HepG2 (cell line): ENCODE measurements around the gene FKBP8. TPM values are rescaled to one million over a fixed set of nuclear protein-coding genes. Genes with fewer than 3 reads are reported as not detected.

Experiments used
- CEBPG ChIP-seq: IDR thresholded peaks from 2 replicates; pipeline ENCODE4 v1.6.1; 2016
- FOXA3 ChIP-seq: IDR thresholded peaks from 2 replicates; pipeline ENCODE4 v1.6.1; 2016; ENCODE audit warnings: missing genetic modification reagents, missing compliant biosample characterization
- KAT8 ChIP-seq: IDR thresholded peaks from 2 replicates; pipeline ENCODE4 v1.6.1; 2016; ENCODE audit warnings: missing genetic modification reagents, missing compliant biosample characterization
- KDM5B ChIP-seq: sonication (generic); formaldehyde crosslinking; IDR thresholded peaks from 2 replicates; pipeline ENCODE4 v1.4.0; 2020; ENCODE audit warnings: missing genetic modification reagents, mild to moderate bottlenecking, borderline replicate concordance
- MTA3 ChIP-seq: sonication (generic); formaldehyde crosslinking; IDR thresholded peaks from 2 replicates; pipeline ENCODE4 v1.4.0; 2020; ENCODE audit warnings: missing genetic modification reagents
- MTF1 ChIP-seq: sonication (generic); formaldehyde crosslinking; IDR thresholded peaks from 2 replicates; pipeline ENCODE4 v1.5.0; 2020; ENCODE audit warnings: missing genetic modification reagents
- NAIF1 ChIP-seq: sonication (generic); formaldehyde crosslinking; IDR thresholded peaks from 2 replicates; pipeline ENCODE4 v1.5.0; 2020; ENCODE audit warnings: mild to moderate bottlenecking, missing genetic modification reagents, borderline replicate concordance
- PCBP1 ChIP-seq: fragments of 200-400 bp; formaldehyde crosslinking; IDR thresholded peaks from 2 replicates; pipeline ENCODE4 v1.6.1; 2017; ENCODE audit warnings: mild to moderate bottlenecking, low read depth, low read length, borderline replicate concordance
- PHF20 ChIP-seq: sonication (generic); formaldehyde crosslinking; IDR thresholded peaks from 2 replicates; pipeline ENCODE4 v1.5.0; 2020; ENCODE audit warnings: mild to moderate bottlenecking, missing genetic modification reagents
- PHF5A ChIP-seq: IDR thresholded peaks from one replicate; pipeline ENCODE4 v1.6.1; 2018; ENCODE audit warnings: low read depth, missing genetic modification reagents; ENCODE audit not compliant: unreplicated experiment
- SYNCRIP ChIP-seq: fragments of 200-400 bp; formaldehyde crosslinking; IDR thresholded peaks from 2 replicates; pipeline ENCODE4 v1.6.1; 2018; ENCODE audit warnings: mild to moderate bottlenecking, low read depth, low read length; ENCODE audit not compliant: insufficient read depth
- U2AF2 ChIP-seq: fragments of 200-400 bp; formaldehyde crosslinking; IDR thresholded peaks from 2 replicates; pipeline ENCODE4 v1.6.1; 2017; ENCODE audit warnings: low read depth, mild to moderate bottlenecking, low read length
- ZNF180 ChIP-seq: sonication (generic); formaldehyde crosslinking; IDR thresholded peaks from 2 replicates; pipeline ENCODE4 v1.4.0; 2020; ENCODE audit warnings: low read depth, missing genetic modification reagents, borderline replicate concordance
- ZNF256 ChIP-seq: sonication (generic); formaldehyde crosslinking; conservative IDR thresholded peaks from 2 replicates; pipeline ENCODE4 v1.4.0; 2020; ENCODE audit warnings: missing genetic modification reagents
- ZNF260 ChIP-seq: sonication (generic); formaldehyde crosslinking; IDR thresholded peaks from 2 replicates; pipeline ENCODE4 v1.4.0; 2020; ENCODE audit warnings: missing genetic modification reagents, low read depth, mild to moderate bottlenecking, borderline replicate concordance
- ZNF292 ChIP-seq: sonication (generic); formaldehyde crosslinking; IDR thresholded peaks from 2 replicates; pipeline ENCODE4 v1.8.1; 2022; ENCODE audit warnings: mild to moderate bottlenecking, low read depth, missing genetic modification reagents, borderline replicate concordance
- ZNF709 ChIP-seq: sonication (generic); formaldehyde crosslinking; IDR thresholded peaks from 2 replicates; pipeline ENCODE4 v1.5.0; 2020; ENCODE audit warnings: mild to moderate bottlenecking, missing genetic modification reagents
- polyA plus RNA-seq, 8 experiments: library from polyadenylated mRNA; depleted of rRNA in 3 of 8; stranded (reverse) in 7 of 8; unstranded in 1 of 8; fragments of >200 nt; fragmentation: Illumina TruSeq in 4 of 8; extraction: Trizol in 4 of 8; gene quantifications; 2 replicates each; pipeline versions ENCODE4 v1.2.1 to v1.2.3, GENCODE V29; 2011 to 2016; ENCODE audit warnings: low read depth in 4 of 8, missing spikeins in 1 of 8, mixed read lengths in 1 of 8; ENCODE audit not compliant: insufficient read depth in 1 of 8
- total RNA-seq, 5 experiments: library from RNA; depleted of rRNA; stranded (reverse); fragments of >200 nt; fragmentation: Illumina TruSeq; extraction: Trizol; gene quantifications; 2 replicates each; pipeline ENCODE4 v1.2.3, GENCODE V29; 2016; ENCODE audit warnings: low read depth in 1 of 5
- TF ChIP-seq, protein P1 (sequence below): sonication (generic); formaldehyde crosslinking; IDR thresholded peaks from 2 replicates; pipeline ENCODE4 v1.5.0; 2020; ENCODE audit warnings: missing genetic modification reagents
- TF ChIP-seq, protein P2 (sequence below): IDR thresholded peaks from 2 replicates; pipeline ENCODE4 v1.6.1; 2016; ENCODE audit warnings: low read depth, missing genetic modification reagents, missing compliant biosample characterization
- TF ChIP-seq, protein P3 (sequence below): sonication (generic); formaldehyde crosslinking; IDR thresholded peaks from 2 replicates; pipeline ENCODE4 v1.5.0; 2020; ENCODE audit warnings: mild to moderate bottlenecking, low read depth, missing genetic modification reagents, borderline replicate concordance
- TF ChIP-seq, protein P4 (sequence below): sonication (generic); formaldehyde crosslinking; IDR thresholded peaks from 2 replicates; pipeline ENCODE4 v1.4.0; 2020; ENCODE audit warnings: mild to moderate bottlenecking, low read depth, missing genetic modification reagents

FKBP8 gene
- total and polyA plus RNA-seq, 2 of the 13 experiments (the other 11 are each of a cell fraction or from before 2014, with no cell fraction given) = 81.7 to 93.9 TPM

DNA sequence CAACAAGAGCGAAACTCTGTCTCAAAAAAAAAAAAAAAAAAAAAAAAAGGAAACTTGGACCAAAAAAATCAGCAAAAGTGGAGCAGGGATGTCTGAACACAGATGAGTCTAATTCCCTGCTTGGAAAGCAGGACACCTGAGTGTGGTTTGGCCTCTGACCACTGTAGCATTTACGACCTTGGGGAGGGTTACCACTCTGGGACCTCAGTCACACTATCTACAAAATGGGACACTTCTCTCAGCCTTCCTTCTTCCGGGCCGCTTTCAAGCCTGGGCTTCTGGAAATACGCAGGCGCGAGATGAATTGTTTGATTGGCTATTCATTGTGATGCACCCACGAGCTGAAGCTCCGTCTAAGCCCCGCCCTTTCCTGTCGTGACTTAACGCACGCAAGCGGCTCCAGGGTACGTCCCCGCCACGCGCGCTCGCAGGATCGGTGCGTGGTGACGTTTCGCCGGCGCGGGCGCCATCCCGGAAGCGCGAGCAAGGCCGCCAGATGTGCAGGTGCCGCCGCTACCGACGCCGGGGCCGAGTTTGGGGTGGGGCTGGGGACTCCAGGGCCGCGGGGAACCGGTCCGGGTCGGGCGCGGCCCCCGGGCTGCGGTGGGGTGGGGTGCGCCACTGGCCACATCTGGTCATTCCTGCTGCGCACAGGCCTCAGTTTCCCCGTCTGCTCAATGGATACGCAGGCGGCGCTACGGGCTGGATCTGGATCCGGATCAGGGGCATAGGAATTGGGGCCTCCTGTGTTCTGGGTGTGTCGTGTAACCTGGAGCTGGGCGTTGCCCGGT lies 14.2 kb upstream of the FKBP8 start, which contains the start of gene KXD1 (continued):
- TF ChIP-seq, protein P1, sequence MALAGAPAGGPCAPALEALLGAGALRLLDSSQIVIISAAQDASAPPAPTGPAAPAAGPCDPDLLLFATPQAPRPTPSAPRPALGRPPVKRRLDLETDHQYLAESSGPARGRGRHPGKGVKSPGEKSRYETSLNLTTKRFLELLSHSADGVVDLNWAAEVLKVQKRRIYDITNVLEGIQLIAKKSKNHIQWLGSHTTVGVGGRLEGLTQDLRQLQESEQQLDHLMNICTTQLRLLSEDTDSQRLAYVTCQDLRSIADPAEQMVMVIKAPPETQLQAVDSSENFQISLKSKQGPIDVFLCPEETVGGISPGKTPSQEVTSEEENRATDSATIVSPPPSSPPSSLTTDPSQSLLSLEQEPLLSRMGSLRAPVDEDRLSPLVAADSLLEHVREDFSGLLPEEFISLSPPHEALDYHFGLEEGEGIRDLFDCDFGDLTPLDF (CRISPR knock-in tag) = peak; percentile 75; the same call in 1 of the 2 replicates
- TF ChIP-seq ZNF260 (CRISPR knock-in tag) = no peak
- no peak; the same call in 1 of the 2 replicates for TF ChIP-seq FOXA3
- TF ChIP-seq, protein P2, sequence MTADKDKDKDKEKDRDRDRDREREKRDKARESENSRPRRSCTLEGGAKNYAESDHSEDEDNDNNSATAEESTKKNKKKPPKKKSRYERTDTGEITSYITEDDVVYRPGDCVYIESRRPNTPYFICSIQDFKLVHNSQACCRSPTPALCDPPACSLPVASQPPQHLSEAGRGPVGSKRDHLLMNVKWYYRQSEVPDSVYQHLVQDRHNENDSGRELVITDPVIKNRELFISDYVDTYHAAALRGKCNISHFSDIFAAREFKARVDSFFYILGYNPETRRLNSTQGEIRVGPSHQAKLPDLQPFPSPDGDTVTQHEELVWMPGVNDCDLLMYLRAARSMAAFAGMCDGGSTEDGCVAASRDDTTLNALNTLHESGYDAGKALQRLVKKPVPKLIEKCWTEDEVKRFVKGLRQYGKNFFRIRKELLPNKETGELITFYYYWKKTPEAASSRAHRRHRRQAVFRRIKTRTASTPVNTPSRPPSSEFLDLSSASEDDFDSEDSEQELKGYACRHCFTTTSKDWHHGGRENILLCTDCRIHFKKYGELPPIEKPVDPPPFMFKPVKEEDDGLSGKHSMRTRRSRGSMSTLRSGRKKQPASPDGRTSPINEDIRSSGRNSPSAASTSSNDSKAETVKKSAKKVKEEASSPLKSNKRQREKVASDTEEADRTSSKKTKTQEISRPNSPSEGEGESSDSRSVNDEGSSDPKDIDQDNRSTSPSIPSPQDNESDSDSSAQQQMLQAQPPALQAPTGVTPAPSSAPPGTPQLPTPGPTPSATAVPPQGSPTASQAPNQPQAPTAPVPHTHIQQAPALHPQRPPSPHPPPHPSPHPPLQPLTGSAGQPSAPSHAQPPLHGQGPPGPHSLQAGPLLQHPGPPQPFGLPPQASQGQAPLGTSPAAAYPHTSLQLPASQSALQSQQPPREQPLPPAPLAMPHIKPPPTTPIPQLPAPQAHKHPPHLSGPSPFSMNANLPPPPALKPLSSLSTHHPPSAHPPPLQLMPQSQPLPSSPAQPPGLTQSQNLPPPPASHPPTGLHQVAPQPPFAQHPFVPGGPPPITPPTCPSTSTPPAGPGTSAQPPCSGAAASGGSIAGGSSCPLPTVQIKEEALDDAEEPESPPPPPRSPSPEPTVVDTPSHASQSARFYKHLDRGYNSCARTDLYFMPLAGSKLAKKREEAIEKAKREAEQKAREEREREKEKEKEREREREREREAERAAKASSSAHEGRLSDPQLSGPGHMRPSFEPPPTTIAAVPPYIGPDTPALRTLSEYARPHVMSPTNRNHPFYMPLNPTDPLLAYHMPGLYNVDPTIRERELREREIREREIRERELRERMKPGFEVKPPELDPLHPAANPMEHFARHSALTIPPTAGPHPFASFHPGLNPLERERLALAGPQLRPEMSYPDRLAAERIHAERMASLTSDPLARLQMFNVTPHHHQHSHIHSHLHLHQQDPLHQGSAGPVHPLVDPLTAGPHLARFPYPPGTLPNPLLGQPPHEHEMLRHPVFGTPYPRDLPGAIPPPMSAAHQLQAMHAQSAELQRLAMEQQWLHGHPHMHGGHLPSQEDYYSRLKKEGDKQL (CRISPR knock-in tag) = no peak
- TF ChIP-seq, protein P3, sequence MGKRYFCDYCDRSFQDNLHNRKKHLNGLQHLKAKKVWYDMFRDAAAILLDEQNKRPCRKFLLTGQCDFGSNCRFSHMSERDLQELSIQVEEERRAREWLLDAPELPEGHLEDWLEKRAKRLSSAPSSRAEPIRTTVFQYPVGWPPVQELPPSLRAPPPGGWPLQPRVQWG (CRISPR knock-in tag) = no peak
- TF ChIP-seq ZNF292 (CRISPR knock-in tag) = no peak; the same call in 1 of the 2 replicates
- TF ChIP-seq ZNF709 = peak; percentile 42
- no peak for TF ChIP-seq NAIF1 (CRISPR knock-in tag)
- TF ChIP-seq PHF20 (CRISPR knock-in tag) = peak; percentile 72; the same call in 1 of the 2 replicates
- no peak for TF ChIP-seq ZNF180 (CRISPR knock-in tag)
- 0 out of 2 replicates have a peak, but pooled peaks have one; percentile 45 for TF ChIP-seq ZNF256
- no peak for TF ChIP-seq U2AF2
- TF ChIP-seq PCBP1 = no peak
- no peak for TF ChIP-seq MTF1
- TF ChIP-seq KDM5B (CRISPR knock-in tag) = peak; percentile 70; the same call in 1 of the 2 replicates
- TF ChIP-seq SYNCRIP = no peak
- 0 out of 2 replicates have a peak, but pooled peaks have one; percentile 28 for TF ChIP-seq CEBPG
- no peak for TF ChIP-seq MTA3 (CRISPR knock-in tag)
- TF ChIP-seq, protein P4, sequence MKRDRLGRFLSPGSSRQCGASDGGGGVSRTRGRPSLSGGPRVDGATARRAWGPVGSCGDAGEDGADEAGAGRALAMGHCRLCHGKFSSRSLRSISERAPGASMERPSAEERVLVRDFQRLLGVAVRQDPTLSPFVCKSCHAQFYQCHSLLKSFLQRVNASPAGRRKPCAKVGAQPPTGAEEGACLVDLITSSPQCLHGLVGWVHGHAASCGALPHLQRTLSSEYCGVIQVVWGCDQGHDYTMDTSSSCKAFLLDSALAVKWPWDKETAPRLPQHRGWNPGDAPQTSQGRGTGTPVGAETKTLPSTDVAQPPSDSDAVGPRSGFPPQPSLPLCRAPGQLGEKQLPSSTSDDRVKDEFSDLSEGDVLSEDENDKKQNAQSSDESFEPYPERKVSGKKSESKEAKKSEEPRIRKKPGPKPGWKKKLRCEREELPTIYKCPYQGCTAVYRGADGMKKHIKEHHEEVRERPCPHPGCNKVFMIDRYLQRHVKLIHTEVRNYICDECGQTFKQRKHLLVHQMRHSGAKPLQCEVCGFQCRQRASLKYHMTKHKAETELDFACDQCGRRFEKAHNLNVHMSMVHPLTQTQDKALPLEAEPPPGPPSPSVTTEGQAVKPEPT = no peak
- peak; percentile 76 for TF ChIP-seq KAT8 (CRISPR knock-in tag)
- no peak for TF ChIP-seq PHF5A (CRISPR knock-in tag)
